ENCODE results near the gene GRB7. TPM values are rescaled to one million over a fixed set of nuclear protein-coding genes. Genes with fewer than 3 reads are reported as not detected.

GRB7 gene
- total RNA-seq, 2 donors from 2014 or later, result 54.6 to 73.9 TPM

DNA sequence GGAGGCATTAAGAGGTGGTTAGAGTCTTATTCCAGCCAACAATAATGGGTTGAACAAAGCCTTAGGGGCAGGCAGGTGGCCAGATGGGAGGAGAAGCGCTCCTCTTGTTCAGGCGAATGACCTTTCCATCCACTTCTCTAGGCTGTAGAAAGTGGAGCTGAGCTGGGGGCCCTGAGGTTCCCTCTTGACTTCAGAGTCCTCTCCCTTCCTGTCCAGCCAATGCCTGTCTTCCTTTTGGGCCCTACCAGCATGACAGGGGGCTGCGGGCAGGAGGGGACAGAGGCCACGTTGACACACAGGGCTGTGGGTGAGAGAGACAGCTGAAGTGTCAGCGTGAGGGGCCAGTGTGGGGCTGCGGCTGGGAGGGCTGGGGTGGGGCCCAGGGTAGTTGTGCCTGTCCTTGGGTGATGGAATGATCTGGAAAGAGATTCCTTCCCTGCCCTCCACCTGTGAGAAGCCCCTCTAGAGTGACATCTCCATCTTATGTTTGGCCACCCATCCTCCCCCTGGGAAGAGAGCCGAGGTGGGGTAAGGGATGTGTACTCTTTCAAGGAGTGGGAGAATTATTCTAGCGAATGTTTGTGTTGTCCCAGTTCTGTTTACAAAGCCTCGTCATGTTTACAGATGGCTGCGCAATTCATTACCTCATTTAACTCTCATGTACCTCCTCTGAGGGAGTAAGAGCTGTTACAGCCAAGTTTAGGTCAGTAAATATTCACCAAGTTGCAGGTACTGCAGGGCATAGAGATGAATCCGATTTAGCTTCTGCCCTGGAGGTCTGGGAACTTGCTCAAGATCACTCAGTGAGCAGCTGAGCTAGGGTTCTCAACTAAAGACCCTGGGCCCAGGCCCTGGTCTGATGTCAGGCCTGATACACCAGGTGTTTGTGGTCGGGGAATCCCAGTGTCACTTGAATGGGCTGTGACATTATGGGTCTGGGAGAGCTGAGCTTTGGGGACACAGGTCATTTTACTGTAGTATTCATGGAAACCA, 34.5 kb upstream of the GRB7 start:
- Histone ChIP-seq H3K36me3 (ENCODE audit: control insufficient read depth, insufficient read depth, low read length) (peaks cover 13% of the 10 kb centered on the region), H3K9me3 (ENCODE audit: control insufficient read depth, low read length) (no peaks in the 10 kb centered on the region), H3K27ac (ENCODE audit: low read depth, low read length) (no peak overlapping the region), H3K9ac (ENCODE audit: extremely low read depth, low read length, poor library complexity, severe bottlenecking) (no peak overlapping the region), H3K4me3 (ENCODE audit: low read length) (peak overlapping the region; percentile 28), H3K27me3 (ENCODE audit: control insufficient read depth, insufficient read depth, low read length, poor library complexity, severe bottlenecking) (no peaks in the 10 kb centered on the region), H3K4me1 (ENCODE audit: control insufficient read depth, insufficient read depth, low read length) (peaks cover 13% of the 10 kb centered on the region)
- DNase-seq, result no peak
- Mint-ChIP-seq H3K36me3 (ENCODE audit: low read depth) (peaks cover 7% of the 10 kb centered on the region), H3K4me1 (peaks cover 57% of the 10 kb centered on the region), H3K27ac (peak overlapping the region; percentile 30), H3K9me3 (no peaks in the 10 kb centered on the region), H3K4me3 (peak overlapping the region; percentile 10), H3K27me3 (ENCODE audit: insufficient read depth) (no peaks in the 10 kb centered on the region)
- 86 to 89% methylated on average over 6 to 11 of the region's 12 CpGs for WGBS, 2 experiments (ENCODE audit: insufficient coverage in 1 of 2, insufficient read length in 1 of 2)
- TF ChIP-seq, protein P1, sequence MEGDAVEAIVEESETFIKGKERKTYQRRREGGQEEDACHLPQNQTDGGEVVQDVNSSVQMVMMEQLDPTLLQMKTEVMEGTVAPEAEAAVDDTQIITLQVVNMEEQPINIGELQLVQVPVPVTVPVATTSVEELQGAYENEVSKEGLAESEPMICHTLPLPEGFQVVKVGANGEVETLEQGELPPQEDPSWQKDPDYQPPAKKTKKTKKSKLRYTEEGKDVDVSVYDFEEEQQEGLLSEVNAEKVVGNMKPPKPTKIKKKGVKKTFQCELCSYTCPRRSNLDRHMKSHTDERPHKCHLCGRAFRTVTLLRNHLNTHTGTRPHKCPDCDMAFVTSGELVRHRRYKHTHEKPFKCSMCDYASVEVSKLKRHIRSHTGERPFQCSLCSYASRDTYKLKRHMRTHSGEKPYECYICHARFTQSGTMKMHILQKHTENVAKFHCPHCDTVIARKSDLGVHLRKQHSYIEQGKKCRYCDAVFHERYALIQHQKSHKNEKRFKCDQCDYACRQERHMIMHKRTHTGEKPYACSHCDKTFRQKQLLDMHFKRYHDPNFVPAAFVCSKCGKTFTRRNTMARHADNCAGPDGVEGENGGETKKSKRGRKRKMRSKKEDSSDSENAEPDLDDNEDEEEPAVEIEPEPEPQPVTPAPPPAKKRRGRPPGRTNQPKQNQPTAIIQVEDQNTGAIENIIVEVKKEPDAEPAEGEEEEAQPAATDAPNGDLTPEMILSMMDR (conservative IDR thresholded peaks at IDR 0.05), result no peak

DNA sequence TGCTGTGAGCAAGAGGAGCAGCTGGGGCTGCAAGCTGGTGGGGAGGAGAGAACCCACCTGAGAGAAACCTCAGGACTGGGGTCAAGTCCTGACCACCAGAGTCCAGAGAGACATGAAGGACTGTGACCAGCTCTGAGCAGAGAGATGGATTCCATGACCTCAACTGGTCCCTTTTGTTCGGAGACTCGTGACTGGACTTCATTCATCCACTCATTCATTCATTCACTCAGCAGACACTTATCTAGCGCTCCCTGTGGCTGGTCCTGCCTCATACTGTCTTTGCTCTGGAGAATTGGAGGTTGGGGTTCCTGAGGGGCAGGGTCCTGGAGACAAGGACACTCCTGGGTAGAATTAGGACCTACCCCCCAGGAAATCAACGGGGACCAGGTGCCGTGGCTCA, 33.8 kb upstream of the GRB7 start:
- Histone ChIP-seq H3K27me3 (ENCODE audit: control insufficient read depth, insufficient read depth, low read length, poor library complexity, severe bottlenecking) (no peaks in the 10 kb centered on the region), H3K27ac (ENCODE audit: low read depth, low read length) (no peak overlapping the region), H3K4me3 (ENCODE audit: low read length) (no peak overlapping the region), H3K36me3 (ENCODE audit: control insufficient read depth, insufficient read depth, low read length) (peaks cover 20% of the 10 kb centered on the region), H3K9me3 (ENCODE audit: control insufficient read depth, low read length) (no peaks in the 10 kb centered on the region), H3K9ac (ENCODE audit: extremely low read depth, low read length, poor library complexity, severe bottlenecking) (no peak overlapping the region), H3K4me1 (ENCODE audit: control insufficient read depth, insufficient read depth, low read length) (peaks cover 13% of the 10 kb centered on the region)
- peak overlapping the region; percentile 10 for H3K4me3 Mint-ChIP-seq
- H3K36me3 Mint-ChIP-seq (ENCODE audit: low read depth), result peaks cover 12% of the 10 kb centered on the region
- H3K27me3 Mint-ChIP-seq (ENCODE audit: insufficient read depth), result no peaks in the 10 kb centered on the region
- H3K27ac Mint-ChIP-seq, result peak overlapping the region; percentile 13
- no peak for DNase-seq
- peaks cover 55% of the 10 kb centered on the region for H3K4me1 Mint-ChIP-seq
- WGBS, 2 experiments (ENCODE audit: insufficient coverage in 1 of 2, insufficient read length in 1 of 2), result 91 to 95% methylated on average over 2 to 5 of the region's 5 CpGs
- TF ChIP-seq, protein P1 (conservative IDR thresholded peaks at IDR 0.05), result no peak
- no peaks in the 10 kb centered on the region for H3K9me3 Mint-ChIP-seq

- Mint-ChIP-seq H3K36me3 (ENCODE audit: low read depth) (peaks cover 23% of the 10 kb centered on the region), H3K4me3 (peak overlapping the region; percentile 25), H3K4me1 (peaks cover 50% of the 10 kb centered on the region), H3K27me3 (ENCODE audit: insufficient read depth) (no peaks in the 10 kb centered on the region), H3K9me3 (no peaks in the 10 kb centered on the region), H3K27ac (peak overlapping the region; percentile 84)
- Histone ChIP-seq H3K27ac (ENCODE audit: low read depth, low read length) (peak overlapping the region; percentile 32), H3K4me3 (ENCODE audit: low read length) (no peak overlapping the region), H3K36me3 (ENCODE audit: control insufficient read depth, insufficient read depth, low read length) (peaks cover 31% of the 10 kb centered on the region), H3K9me3 (ENCODE audit: control insufficient read depth, low read length) (no peaks in the 10 kb centered on the region), H3K4me1 (ENCODE audit: control insufficient read depth, insufficient read depth, low read length) (peaks cover 13% of the 10 kb centered on the region), H3K9ac (ENCODE audit: extremely low read depth, low read length, poor library complexity, severe bottlenecking) (no peak overlapping the region), H3K27me3 (ENCODE audit: control insufficient read depth, insufficient read depth, low read length, poor library complexity, severe bottlenecking) (no peaks in the 10 kb centered on the region)
- TF ChIP-seq, protein P1 (conservative IDR thresholded peaks at IDR 0.05), result peak; percentile 53
- 59 to 82% methylated on average over 5 to 11 of the region's 11 CpGs for WGBS, 2 experiments (ENCODE audit: insufficient coverage in 1 of 2, insufficient read length in 1 of 2)
- DNase-seq, result peak; percentile 80
Measured at GRCh38 chr17:39704821-39705551, 32.8 kb upstream of the GRB7 start.
